Panc1 (cell line): ENCODE data around the gene SSC5D. TPM values are rescaled to one million over a fixed set of nuclear protein-coding genes. Genes with fewer than 3 reads are reported as not detected.

Experiments used
- ATAC-seq: fragments of 200-7000 bp; cut with Tn5 transposase; 2 replicates; pipeline ENCODE4 v1.9.1; 2020; ENCODE audit warnings: mild to moderate bottlenecking, moderate library complexity
- BruUV-seq: library from RNA; stranded (reverse); fragments of 400-500 nt; replicated peaks from 2 replicates; lab custom pipeline; 2021; lab: Mats Ljungman, UMichigan
- CTCF ChIA-PET: fragments of 300-600 bp; sonication (Branson Sonifier 250); formaldehyde crosslinking; loops from one replicate; lab custom pipeline; 2022; ENCODE audit warnings: antibody characterized with exemption; lab: Charles Lee
- POLR2A ChIA-PET: fragments of 300-600 bp; sonication (Branson Sonifier 250); formaldehyde crosslinking; loops from one replicate; lab custom pipeline; 2022; ENCODE audit warnings: antibody characterized with exemption; lab: Charles Lee
- DNase-seq: peaks from one replicate; pipeline ENCODE4 v3.0.0-alpha.2; 2010; ENCODE audit warnings: low read depth, low spot score
- H3K27ac ChIP-seq: 2 replicates; pipeline ENCODE4 v1.5.1; 2011; ENCODE audit warnings: mild to moderate bottlenecking, low read length, inconsistent platforms
- H3K27me3 ChIP-seq: fragments of 200-500 bp; sonication (Bioruptor generic); 2 replicates; pipeline ENCODE4 v1.6.0; 2014; ENCODE audit warnings: low read length, inconsistent platforms; ENCODE audit not compliant: control insufficient read depth, insufficient read depth
- H3K36me3 ChIP-seq: fragments of 200-500 bp; sonication (Bioruptor generic); 2 replicates; pipeline ENCODE4 v1.5.1; 2014; ENCODE audit warnings: inconsistent platforms, mild to moderate bottlenecking, low read length, moderate library complexity; ENCODE audit not compliant: control insufficient read depth, insufficient read depth
- H3K4me1 ChIP-seq: 2 replicates; pipeline ENCODE4 v1.5.1; 2011; ENCODE audit warnings: inconsistent platforms, mild to moderate bottlenecking, low read length, moderate library complexity; ENCODE audit not compliant: control insufficient read depth, insufficient read depth
- H3K4me3 ChIP-seq, 2 experiments: 2 replicates each; pipeline ENCODE4 v1.5.1; 2011 to 2012; ENCODE audit warnings: low read depth in 2 of 2, low read length in 2 of 2, mild to moderate bottlenecking in 2 of 2, inconsistent platforms in 1 of 2, moderate library complexity in 1 of 2
- H3K9me3 ChIP-seq: fragments of 200-500 bp; sonication (Bioruptor generic); 2 replicates; pipeline ENCODE4 v1.5.1; 2014; ENCODE audit warnings: low read depth, mild to moderate bottlenecking, inconsistent platforms, low read length, moderate library complexity; ENCODE audit not compliant: control insufficient read depth, insufficient read depth
- POLR2AphosphoS5 ChIP-seq: IDR thresholded peaks from 2 replicates; pipeline ENCODE4 v1.6.1; 2012; ENCODE audit warnings: mild to moderate bottlenecking, low read depth, low read length, moderate library complexity
- SIN3A ChIP-seq: IDR thresholded peaks from 2 replicates; pipeline ENCODE4 v1.6.1; 2012; ENCODE audit warnings: low read depth, mild to moderate bottlenecking, low read length, moderate library complexity, borderline replicate concordance; ENCODE audit not compliant: insufficient read depth
- TCF7L2 ChIP-seq: IDR thresholded peaks from 2 replicates; pipeline ENCODE4 v1.6.1; 2011; ENCODE audit warnings: mild to moderate bottlenecking, low read depth, low read length, inconsistent platforms
- in situ Hi-C: cut with HindIII; loops from 2 replicates; pipeline ENCODE4 v1.10.0; 2016; ENCODE audit warnings: low sequenced_read_pairs, low pct_unique_long_range_greater_than_20kb
- intact Hi-C: fragments of 100-400 bp; cut with micrococcal nuclease; formaldehyde crosslinking; loops from one replicate; pipeline ENCODE4 v1.10.0; 2022; ENCODE audit not compliant: unreplicated experiment
- total RNA-seq: library from RNA; stranded (reverse); gene quantifications from one replicate; pipeline ENCODE4 v1.2.1, GENCODE V29; 2021; ENCODE audit not compliant: unreplicated experiment
- TF ChIP-seq, protein P1 (sequence below): fragments of 450-650 bp; IDR thresholded peaks from 2 replicates; pipeline ENCODE4 v1.5.1; 2017; ENCODE audit warnings: mild to moderate bottlenecking
- TF ChIP-seq, protein P2 (sequence below), 2 experiments: IDR thresholded peaks; 2 replicates each; pipeline ENCODE4 v1.6.1; 2011 to 2012; ENCODE audit warnings: low read depth in 2 of 2, control low read depth in 1 of 2, low read length in 1 of 2, mild to moderate bottlenecking in 1 of 2, moderate library complexity in 1 of 2; ENCODE audit not compliant: insufficient read depth in 1 of 2

The SSC5D gene
- total RNA-seq, 1 experiment from 2014 or later, result 13.0 TPM

DNA sequence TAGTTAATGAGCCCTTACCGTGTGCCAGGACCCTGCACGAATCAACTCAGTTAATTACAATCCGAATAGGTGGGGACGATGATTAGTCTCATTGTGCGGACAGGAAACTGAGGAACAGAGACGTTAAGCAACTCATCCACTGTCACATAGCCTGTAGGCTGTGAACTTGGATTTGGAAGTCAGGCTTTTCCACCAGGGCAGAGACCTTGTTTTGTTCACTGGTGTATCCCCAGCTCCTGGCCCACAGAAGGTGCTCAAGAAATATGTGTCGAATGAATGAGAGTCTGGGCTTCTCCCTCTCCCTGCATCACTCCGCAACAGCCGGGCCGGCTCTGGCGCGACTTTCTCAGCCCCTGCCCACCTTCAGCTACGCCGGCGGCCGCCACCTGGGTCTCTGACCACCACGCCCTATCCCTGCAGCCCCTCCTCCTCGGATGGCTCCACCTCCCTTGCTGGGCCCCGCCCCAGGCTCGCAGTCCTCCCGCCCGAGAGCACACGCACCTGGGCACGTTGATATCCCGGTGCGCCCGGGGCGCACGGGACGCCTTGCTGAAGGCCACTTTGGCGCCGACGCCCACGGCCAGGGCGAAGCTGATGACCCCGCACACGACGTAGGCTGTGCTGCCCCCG lies 46.4 kb upstream of the SSC5D start:
- ATAC-seq, result peak; percentile 37
- TF ChIP-seq POLR2AphosphoS5 (no peak), TCF7L2 (no peak), SIN3A (no peak)
- TF ChIP-seq, protein P1, sequence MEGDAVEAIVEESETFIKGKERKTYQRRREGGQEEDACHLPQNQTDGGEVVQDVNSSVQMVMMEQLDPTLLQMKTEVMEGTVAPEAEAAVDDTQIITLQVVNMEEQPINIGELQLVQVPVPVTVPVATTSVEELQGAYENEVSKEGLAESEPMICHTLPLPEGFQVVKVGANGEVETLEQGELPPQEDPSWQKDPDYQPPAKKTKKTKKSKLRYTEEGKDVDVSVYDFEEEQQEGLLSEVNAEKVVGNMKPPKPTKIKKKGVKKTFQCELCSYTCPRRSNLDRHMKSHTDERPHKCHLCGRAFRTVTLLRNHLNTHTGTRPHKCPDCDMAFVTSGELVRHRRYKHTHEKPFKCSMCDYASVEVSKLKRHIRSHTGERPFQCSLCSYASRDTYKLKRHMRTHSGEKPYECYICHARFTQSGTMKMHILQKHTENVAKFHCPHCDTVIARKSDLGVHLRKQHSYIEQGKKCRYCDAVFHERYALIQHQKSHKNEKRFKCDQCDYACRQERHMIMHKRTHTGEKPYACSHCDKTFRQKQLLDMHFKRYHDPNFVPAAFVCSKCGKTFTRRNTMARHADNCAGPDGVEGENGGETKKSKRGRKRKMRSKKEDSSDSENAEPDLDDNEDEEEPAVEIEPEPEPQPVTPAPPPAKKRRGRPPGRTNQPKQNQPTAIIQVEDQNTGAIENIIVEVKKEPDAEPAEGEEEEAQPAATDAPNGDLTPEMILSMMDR, result no peak
- TF ChIP-seq, protein P2, sequence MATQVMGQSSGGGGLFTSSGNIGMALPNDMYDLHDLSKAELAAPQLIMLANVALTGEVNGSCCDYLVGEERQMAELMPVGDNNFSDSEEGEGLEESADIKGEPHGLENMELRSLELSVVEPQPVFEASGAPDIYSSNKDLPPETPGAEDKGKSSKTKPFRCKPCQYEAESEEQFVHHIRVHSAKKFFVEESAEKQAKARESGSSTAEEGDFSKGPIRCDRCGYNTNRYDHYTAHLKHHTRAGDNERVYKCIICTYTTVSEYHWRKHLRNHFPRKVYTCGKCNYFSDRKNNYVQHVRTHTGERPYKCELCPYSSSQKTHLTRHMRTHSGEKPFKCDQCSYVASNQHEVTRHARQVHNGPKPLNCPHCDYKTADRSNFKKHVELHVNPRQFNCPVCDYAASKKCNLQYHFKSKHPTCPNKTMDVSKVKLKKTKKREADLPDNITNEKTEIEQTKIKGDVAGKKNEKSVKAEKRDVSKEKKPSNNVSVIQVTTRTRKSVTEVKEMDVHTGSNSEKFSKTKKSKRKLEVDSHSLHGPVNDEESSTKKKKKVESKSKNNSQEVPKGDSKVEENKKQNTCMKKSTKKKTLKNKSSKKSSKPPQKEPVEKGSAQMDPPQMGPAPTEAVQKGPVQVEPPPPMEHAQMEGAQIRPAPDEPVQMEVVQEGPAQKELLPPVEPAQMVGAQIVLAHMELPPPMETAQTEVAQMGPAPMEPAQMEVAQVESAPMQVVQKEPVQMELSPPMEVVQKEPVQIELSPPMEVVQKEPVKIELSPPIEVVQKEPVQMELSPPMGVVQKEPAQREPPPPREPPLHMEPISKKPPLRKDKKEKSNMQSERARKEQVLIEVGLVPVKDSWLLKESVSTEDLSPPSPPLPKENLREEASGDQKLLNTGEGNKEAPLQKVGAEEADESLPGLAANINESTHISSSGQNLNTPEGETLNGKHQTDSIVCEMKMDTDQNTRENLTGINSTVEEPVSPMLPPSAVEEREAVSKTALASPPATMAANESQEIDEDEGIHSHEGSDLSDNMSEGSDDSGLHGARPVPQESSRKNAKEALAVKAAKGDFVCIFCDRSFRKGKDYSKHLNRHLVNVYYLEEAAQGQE (IDR thresholded peaks at IDR 0.05; ENCODE audit: insufficient read depth in 1 of 2, low read depth in 2 of 2, low read length in 1 of 2), result no peak
- no peak for DNase-seq
- ChIA-PET POLR2A (no interaction called here), CTCF (no interaction called here)
- BruUV-seq, result no TSS peak
- Histone ChIP-seq H3K27me3 (peaks cover 21% of the 10 kb centered on the region), H3K27ac (no peak overlapping the region), H3K4me1 (peaks cover 5% of the 10 kb centered on the region; the same call in 1 of the 2 replicates), H3K36me3 (no peaks in the 10 kb centered on the region), H3K9me3 (no peaks in the 10 kb centered on the region), H3K4me3 (peak overlapping the region in 1 of 2 experiments; percentile 29; a peak in 2 of 4 replicates)
- intact Hi-C loops (no loop called here), in situ Hi-C loops (no loop called here)

DNA sequence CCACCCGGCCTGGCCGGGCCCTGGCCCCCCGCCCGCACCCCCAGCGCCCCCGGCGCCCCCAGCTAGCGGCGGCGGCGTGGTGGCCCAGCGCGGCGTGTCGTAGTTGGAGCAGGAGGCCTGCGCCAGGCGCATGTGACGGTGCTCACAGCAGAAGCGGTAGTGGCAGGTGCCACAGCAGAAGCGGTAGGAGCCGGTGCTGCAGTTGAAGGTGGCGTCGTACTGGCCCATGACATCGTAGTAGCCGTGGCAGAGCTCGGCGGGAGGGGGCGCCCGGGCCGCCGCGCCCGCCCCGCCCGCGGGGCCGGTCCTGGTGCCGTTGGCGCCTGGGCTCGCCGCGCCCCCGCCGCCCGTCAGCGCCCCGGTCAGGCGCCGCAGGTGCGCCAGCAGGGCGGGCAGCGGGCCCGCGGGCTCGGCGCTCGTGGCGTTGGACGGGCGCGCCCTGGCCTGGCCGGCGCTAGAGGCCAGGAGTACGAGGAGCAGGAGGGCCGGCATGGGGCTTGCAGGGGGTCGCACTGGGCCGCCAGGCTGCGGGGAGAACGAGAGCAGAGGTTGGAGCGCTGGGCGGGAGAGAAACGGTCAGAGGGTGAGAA lies 45.8 kb upstream of the SSC5D start:
- TF ChIP-seq, protein P1, result no peak
- TF ChIP-seq, protein P2 (IDR thresholded peaks at IDR 0.05; ENCODE audit: insufficient read depth in 1 of 2, low read depth in 2 of 2, low read length in 1 of 2), result no peak
- TF ChIP-seq SIN3A, result no peak
- no peak for TF ChIP-seq POLR2AphosphoS5
- no peak for TF ChIP-seq TCF7L2
- peak; percentile 59 for ATAC-seq
- H3K9me3 ChIP-seq, result no peaks in the 10 kb centered on the region
- no peak overlapping the region for H3K27ac ChIP-seq
- no peaks in the 10 kb centered on the region for H3K36me3 ChIP-seq
- no peak for DNase-seq
- ChIA-PET POLR2A (interaction anchor here (0.5 kb wide), 1 partner anchor 23 kb away, joined by 6 read pairs; no protein-coding TSS in a partner anchor), CTCF (no interaction called here)
- no peak overlapping the region; a peak in 1 of 4 replicates for H3K4me3 ChIP-seq
- H3K4me1 ChIP-seq, result peaks cover 8% of the 10 kb centered on the region
- no TSS peak for BruUV-seq
- intact Hi-C loops, result no loop called here
- in situ Hi-C loops, result no loop called here
- peaks cover 21% of the 10 kb centered on the region for H3K27me3 ChIP-seq
